CD4-positive, alpha-beta T cell (primary cell): ENCODE results near the gene FARP1. TPM values are rescaled to one million over a fixed set of nuclear protein-coding genes. Genes with fewer than 3 reads are reported as not detected.

Source experiments
- ATAC-seq: fragments of 200-7000 bp; cut with Tn5 transposase; one replicate; pipeline ENCODE4 v1.10.0; 2022; ENCODE audit warnings: mild to moderate bottlenecking; ENCODE audit not compliant: poor library complexity
- CTCF ChIA-PET: fragments of 350-600 bp; sonication (Branson Sonifier 250); formaldehyde crosslinking; loops from one replicate; lab custom pipeline; 2021; ENCODE audit warnings: antibody characterized with exemption, inconsistent platforms; lab: Charles Lee
- POLR2A ChIA-PET: fragments of 350-600 bp; sonication (Branson Sonifier 250); formaldehyde crosslinking; loops from one replicate; lab custom pipeline; 2021; ENCODE audit warnings: antibody characterized with exemption, inconsistent platforms; lab: Charles Lee
- DNase-seq, 14 experiments: peaks; one replicate each; pipeline ENCODE4 v3.0.0-alpha.2; 2013 to 2020; ENCODE audit warnings: mixed read lengths in 2 of 14
- H3K27ac ChIP-seq, 2 donors: one replicate each; pipeline versions ENCODE4 v1.5.1 to v1.7.0; 2013; ENCODE audit warnings: low read length in 2 of 2, low read depth in 1 of 2, mild to moderate bottlenecking in 1 of 2
- H3K27me3 ChIP-seq, 2 experiments: 1 replicate in 1 of 2; 2 replicates in 1 of 2; pipeline versions ENCODE4 v1.6.1 to v1.7.0; 2013; ENCODE audit warnings: low read length in 2 of 2, control low read depth in 1 of 2, mild to moderate bottlenecking in 1 of 2, moderate library complexity in 1 of 2; ENCODE audit not compliant: insufficient read depth in 2 of 2, control insufficient read depth in 1 of 2
- H3K36me3 ChIP-seq: one replicate; pipeline ENCODE4 v1.6.1; 2013; ENCODE audit warnings: low read length, control low read depth; ENCODE audit not compliant: insufficient read depth
- H3K4me1 ChIP-seq: one replicate; pipeline ENCODE4 v1.6.1; 2013; ENCODE audit warnings: low read length, control low read depth; ENCODE audit not compliant: insufficient read depth
- H3K4me3 ChIP-seq: one replicate; pipeline ENCODE4 v1.5.1; 2013; ENCODE audit warnings: mild to moderate bottlenecking, low read length, moderate library complexity
- H3K9me3 ChIP-seq, 2 experiments: 1 replicate in 1 of 2; 2 replicates in 1 of 2; pipeline versions ENCODE4 v1.6.1 to v1.7.0; 2013; ENCODE audit warnings: low read length in 2 of 2, mild to moderate bottlenecking in 2 of 2, control low read depth in 1 of 2, moderate library complexity in 1 of 2; ENCODE audit not compliant: control insufficient read depth in 1 of 2, insufficient read depth in 1 of 2
- H3K27ac Mint-ChIP-seq: one replicate; pipeline ENCODE4 v1.8.0; 2020; ENCODE audit warnings: mixed read lengths
- H3K27me3 Mint-ChIP-seq: one replicate; pipeline ENCODE4 v1.8.0; 2021; ENCODE audit warnings: mixed read lengths
- H3K36me3 Mint-ChIP-seq: one replicate; pipeline ENCODE4 v1.8.0; 2021; ENCODE audit warnings: low read depth, mixed read lengths
- H3K4me1 Mint-ChIP-seq: one replicate; pipeline ENCODE4 v1.8.0; 2021; ENCODE audit warnings: low read depth, mixed read lengths
- H3K4me3 Mint-ChIP-seq: one replicate; pipeline ENCODE4 v1.8.0; 2020; ENCODE audit warnings: mild to moderate bottlenecking, mixed read lengths
- H3K9me3 Mint-ChIP-seq: one replicate; pipeline ENCODE4 v1.8.0; 2020; ENCODE audit warnings: mixed read lengths
- intact Hi-C, 2 experiments: fragments of 100-400 bp; cut with DNase I in 1 of 2; cut with micrococcal nuclease in 1 of 2; formaldehyde crosslinking; loops; one replicate each; pipeline versions ENCODE4 v1.15.1 to v1.9.0; 2023 to 2025; cut with DNase I, micrococcal nuclease
- total RNA-seq, 174 experiments: library from RNA in 2 of 174; stranded (reverse) in 2 of 174; gene quantifications; one replicate each; pipeline ENCODE4 v1.2.3 and lab custom pipeline; 2021 to 2026
- TF ChIP-seq, protein P1 (sequence below): fragments of 200-600 bp; IDR thresholded peaks from one replicate; pipeline ENCODE4 v1.8.0; 2022; ENCODE audit warnings: antibody characterized with exemption, mild to moderate bottlenecking

The FARP1 gene
- total RNA-seq, 2 experiments from 2014 or later = 0.30 TPM; not detected in 1

DNA sequence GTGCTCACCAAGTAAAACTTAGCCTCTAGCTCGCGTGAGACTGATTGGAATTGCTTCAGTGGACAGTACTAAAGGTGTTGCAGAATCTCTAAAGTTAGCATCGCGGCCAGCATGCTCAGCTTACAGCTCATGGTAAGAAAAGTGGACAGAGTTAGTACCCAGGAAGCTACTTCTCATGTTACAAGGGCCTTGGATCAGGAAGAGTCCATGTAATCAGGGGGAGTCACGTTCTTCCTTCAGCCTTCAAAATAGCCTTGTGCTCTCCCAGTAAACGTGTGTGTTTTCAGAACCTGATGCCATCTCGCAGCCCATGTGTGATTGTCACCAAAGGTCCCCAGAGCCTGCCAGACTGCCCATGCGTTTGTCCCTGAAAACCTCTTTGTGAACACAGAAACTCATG lies 230.0 kb downstream of the FARP1 start:
- Mint-ChIP-seq H3K4me3 (no peak overlapping the region), H3K9me3 (peaks cover 3% of the 10 kb centered on the region), H3K27me3 (peaks cover 21% of the 10 kb centered on the region), H3K27ac (no peak overlapping the region), H3K4me1 (no peaks in the 10 kb centered on the region), H3K36me3 (no peaks in the 10 kb centered on the region)
- Histone ChIP-seq H3K27me3 (no peaks in the 10 kb centered on the region), H3K27ac (no peak overlapping the region), H3K4me3 (no peak overlapping the region), H3K9me3 (no peaks in the 10 kb centered on the region), H3K36me3 (no peaks in the 10 kb centered on the region), H3K4me1 (no peaks in the 10 kb centered on the region)
- CTCF ChIA-PET = no interaction called here
- intact Hi-C loops = no loop called here
- POLR2A ChIA-PET = no interaction called here
- ATAC-seq (no peak), DNase-seq (no peak)
- TF ChIP-seq, protein P1, sequence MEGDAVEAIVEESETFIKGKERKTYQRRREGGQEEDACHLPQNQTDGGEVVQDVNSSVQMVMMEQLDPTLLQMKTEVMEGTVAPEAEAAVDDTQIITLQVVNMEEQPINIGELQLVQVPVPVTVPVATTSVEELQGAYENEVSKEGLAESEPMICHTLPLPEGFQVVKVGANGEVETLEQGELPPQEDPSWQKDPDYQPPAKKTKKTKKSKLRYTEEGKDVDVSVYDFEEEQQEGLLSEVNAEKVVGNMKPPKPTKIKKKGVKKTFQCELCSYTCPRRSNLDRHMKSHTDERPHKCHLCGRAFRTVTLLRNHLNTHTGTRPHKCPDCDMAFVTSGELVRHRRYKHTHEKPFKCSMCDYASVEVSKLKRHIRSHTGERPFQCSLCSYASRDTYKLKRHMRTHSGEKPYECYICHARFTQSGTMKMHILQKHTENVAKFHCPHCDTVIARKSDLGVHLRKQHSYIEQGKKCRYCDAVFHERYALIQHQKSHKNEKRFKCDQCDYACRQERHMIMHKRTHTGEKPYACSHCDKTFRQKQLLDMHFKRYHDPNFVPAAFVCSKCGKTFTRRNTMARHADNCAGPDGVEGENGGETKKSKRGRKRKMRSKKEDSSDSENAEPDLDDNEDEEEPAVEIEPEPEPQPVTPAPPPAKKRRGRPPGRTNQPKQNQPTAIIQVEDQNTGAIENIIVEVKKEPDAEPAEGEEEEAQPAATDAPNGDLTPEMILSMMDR = no peak

- H3K27me3 Mint-ChIP-seq = peaks cover 17% of the 10 kb centered on the region
- H3K4me1 Mint-ChIP-seq = no peaks in the 10 kb centered on the region
- intact Hi-C loops = no loop called here
- ChIA-PET CTCF (no interaction called here), POLR2A (no interaction called here)
- Histone ChIP-seq H3K4me3 (no peak overlapping the region), H3K4me1 (no peaks in the 10 kb centered on the region), H3K9me3 (no peaks in the 10 kb centered on the region), H3K36me3 (no peaks in the 10 kb centered on the region), H3K27ac (no peak overlapping the region), H3K27me3 (no peaks in the 10 kb centered on the region)
- TF ChIP-seq, protein P1 = no peak
- peaks cover 3% of the 10 kb centered on the region for H3K9me3 Mint-ChIP-seq
- ATAC-seq (no peak), DNase-seq (no peak)
- H3K36me3 Mint-ChIP-seq = no peaks in the 10 kb centered on the region
- no peak overlapping the region for H3K4me3 Mint-ChIP-seq
- H3K27ac Mint-ChIP-seq = no peak overlapping the region
Observed at GRCh38 chr13:98374750-98375149, 231.9 kb downstream of the FARP1 start.

GRCh38 chr13:98377635-98378378 lies 234.9 kb downstream of the FARP1 start:
- H3K9me3 ChIP-seq = no peaks in the 10 kb centered on the region
- H3K36me3 Mint-ChIP-seq = no peaks in the 10 kb centered on the region
- peaks cover 6% of the 10 kb centered on the region for H3K27me3 Mint-ChIP-seq
- H3K27me3 ChIP-seq = peaks cover 0 to 3% of the 10 kb centered on the region in 2 experiments
- intact Hi-C loops = no loop called here
- POLR2A ChIA-PET = no interaction called here
- TF ChIP-seq, protein P1 = no peak
- no peak overlapping the region for H3K27ac Mint-ChIP-seq
- no peaks in the 10 kb centered on the region for H3K36me3 ChIP-seq
- H3K4me3 Mint-ChIP-seq = no peak overlapping the region
- H3K4me3 ChIP-seq = no peak overlapping the region
- H3K27ac ChIP-seq = no peak overlapping the region
- no peaks in the 10 kb centered on the region for H3K4me1 ChIP-seq
- peaks cover 3% of the 10 kb centered on the region for H3K9me3 Mint-ChIP-seq
- CTCF ChIA-PET = no interaction called here
- DNase-seq = no peak
- H3K4me1 Mint-ChIP-seq = no peaks in the 10 kb centered on the region
- ATAC-seq = no peak
